ENCODE data around the gene TOX2.

DNA sequence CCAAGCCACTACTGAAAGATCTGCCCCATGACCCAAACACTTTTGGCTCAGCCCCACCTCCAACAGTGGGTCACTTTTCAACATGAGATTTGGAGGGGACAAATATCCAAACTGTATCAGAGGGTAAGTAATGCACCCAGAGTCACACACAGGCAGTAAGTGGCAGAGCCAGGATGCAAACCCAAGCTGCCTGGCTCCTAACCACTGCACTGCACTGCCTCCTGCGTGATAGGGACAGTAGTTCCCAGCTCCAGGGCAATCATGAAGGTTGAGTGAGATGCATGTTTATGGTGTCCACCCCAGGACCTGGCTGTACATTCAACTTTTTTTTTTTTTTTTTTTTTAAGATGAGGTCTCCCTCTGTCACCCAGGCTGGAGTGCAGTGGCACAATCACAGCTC lies 88.2 kb downstream of the TOX2 start:
- TF ChIP-seq, protein P1, sequence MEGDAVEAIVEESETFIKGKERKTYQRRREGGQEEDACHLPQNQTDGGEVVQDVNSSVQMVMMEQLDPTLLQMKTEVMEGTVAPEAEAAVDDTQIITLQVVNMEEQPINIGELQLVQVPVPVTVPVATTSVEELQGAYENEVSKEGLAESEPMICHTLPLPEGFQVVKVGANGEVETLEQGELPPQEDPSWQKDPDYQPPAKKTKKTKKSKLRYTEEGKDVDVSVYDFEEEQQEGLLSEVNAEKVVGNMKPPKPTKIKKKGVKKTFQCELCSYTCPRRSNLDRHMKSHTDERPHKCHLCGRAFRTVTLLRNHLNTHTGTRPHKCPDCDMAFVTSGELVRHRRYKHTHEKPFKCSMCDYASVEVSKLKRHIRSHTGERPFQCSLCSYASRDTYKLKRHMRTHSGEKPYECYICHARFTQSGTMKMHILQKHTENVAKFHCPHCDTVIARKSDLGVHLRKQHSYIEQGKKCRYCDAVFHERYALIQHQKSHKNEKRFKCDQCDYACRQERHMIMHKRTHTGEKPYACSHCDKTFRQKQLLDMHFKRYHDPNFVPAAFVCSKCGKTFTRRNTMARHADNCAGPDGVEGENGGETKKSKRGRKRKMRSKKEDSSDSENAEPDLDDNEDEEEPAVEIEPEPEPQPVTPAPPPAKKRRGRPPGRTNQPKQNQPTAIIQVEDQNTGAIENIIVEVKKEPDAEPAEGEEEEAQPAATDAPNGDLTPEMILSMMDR (IDR thresholded peaks at IDR 0.05; ENCODE audit: insufficient read depth, low read depth, low read length) = no peak
- TF ChIP-seq EZH2 (IDR thresholded peaks at IDR 0.05; ENCODE audit: insufficient read depth, low read length) = no peak
